ENCODE results near the gene NCOA6. TPM values are rescaled to one million over a fixed set of nuclear protein-coding genes. Genes with fewer than 3 reads are reported as not detected.

The NCOA6 gene
- total and polyA plus RNA-seq, 2 donors (not counting 1 experiment from before 2014, with no cell fraction given), result 16.0 to 31.9 TPM

DNA sequence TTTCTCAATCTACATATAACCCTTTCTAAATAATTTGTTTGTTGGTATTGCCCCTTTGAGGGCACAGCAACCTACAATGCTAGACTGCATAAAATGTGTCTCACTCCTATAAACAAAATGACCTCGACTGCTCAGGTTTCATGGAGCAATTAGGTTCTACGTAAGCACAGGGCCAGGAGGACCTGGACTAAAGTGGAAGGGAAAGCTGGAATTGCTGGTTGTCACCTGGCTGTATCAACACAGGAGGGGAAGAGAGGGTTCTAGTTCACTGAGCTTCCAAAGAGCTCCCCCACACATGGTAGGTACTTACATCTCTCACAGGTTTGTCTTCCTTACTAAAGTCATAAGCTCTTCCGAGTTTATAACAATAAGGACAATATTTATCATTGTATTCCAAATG lies 51.0 kb downstream of the NCOA6 start:
- Histone ChIP-seq H2AFZ (ENCODE audit: insufficient read depth, low read depth, low read length, poor library complexity, severe bottlenecking) (no peak overlapping the region), H3K9me3 (ENCODE audit: control extremely low read depth in 1 of 3, control insufficient read depth in 2 of 3, insufficient read depth in 1 of 3, low read length in 2 of 3) (no peaks in the 10 kb centered on the region), H3K4me1 (ENCODE audit: control insufficient read depth in 2 of 2, insufficient read depth in 2 of 2, low read length in 2 of 2) (no peaks in the 10 kb centered on the region), H3K27me3 (replicated peaks in 1 of 4; ENCODE audit: control extremely low read depth in 1 of 4, control insufficient read depth in 3 of 4, insufficient read depth in 4 of 4, low read length in 3 of 4) (no peaks in the 10 kb centered on the region), H3K4me3 (ENCODE audit: control extremely low read depth in 1 of 5, extremely low read depth in 1 of 5, insufficient read depth in 1 of 5, low read depth in 2 of 5, low read length in 4 of 5) (no peak overlapping the region), H3K27ac (ENCODE audit: low read length in 2 of 2) (no peak overlapping the region), H3K9ac (ENCODE audit: low read length) (no peak overlapping the region), H3K36me3 (replicated peaks in 1 of 2; ENCODE audit: control extremely low read depth in 1 of 2, control insufficient read depth in 1 of 2, extremely low read depth in 1 of 2, insufficient read depth in 2 of 2, low read length in 1 of 2) (peaks cover 17 to 36% of the 10 kb centered on the region in 2 experiments), H4K20me1 (ENCODE audit: control insufficient read depth, insufficient read depth, low read length, poor library complexity, severe bottlenecking) (peaks cover under 1% of the 10 kb centered on the region), H3K4me2 (replicated peaks; ENCODE audit: low read depth, low read length, poor library complexity, severe bottlenecking) (no peak overlapping the region), H3K79me2 (ENCODE audit: control insufficient read depth, insufficient read depth, low read length) (no peaks in the 10 kb centered on the region)
- CTCF ChIA-PET, result interaction anchor here (0.8 to 1.7 kb wide), 4 partner anchors 61 to 462 kb away, joined by 3 to 6 read pairs (median 4); no protein-coding TSS in a partner anchor
- no peaks in the 10 kb centered on the region for H3K27me3 Mint-ChIP-seq
- POLR2A ChIA-PET, result no interaction called here
- no peaks in the 10 kb centered on the region for H3K4me1 Mint-ChIP-seq
- WGBS (ENCODE audit: insufficient coverage), result 100% methylated on average over 1 of the region's 3 CpGs
- no peaks in the 10 kb centered on the region for H3K9me3 Mint-ChIP-seq (ENCODE audit: insufficient read depth)
- ATAC-seq (ENCODE audit: low read depth), result no peak
- H3K4me3 Mint-ChIP-seq, result no peak overlapping the region
- DNase-seq, result no peak
- TF ChIP-seq, protein P1, sequence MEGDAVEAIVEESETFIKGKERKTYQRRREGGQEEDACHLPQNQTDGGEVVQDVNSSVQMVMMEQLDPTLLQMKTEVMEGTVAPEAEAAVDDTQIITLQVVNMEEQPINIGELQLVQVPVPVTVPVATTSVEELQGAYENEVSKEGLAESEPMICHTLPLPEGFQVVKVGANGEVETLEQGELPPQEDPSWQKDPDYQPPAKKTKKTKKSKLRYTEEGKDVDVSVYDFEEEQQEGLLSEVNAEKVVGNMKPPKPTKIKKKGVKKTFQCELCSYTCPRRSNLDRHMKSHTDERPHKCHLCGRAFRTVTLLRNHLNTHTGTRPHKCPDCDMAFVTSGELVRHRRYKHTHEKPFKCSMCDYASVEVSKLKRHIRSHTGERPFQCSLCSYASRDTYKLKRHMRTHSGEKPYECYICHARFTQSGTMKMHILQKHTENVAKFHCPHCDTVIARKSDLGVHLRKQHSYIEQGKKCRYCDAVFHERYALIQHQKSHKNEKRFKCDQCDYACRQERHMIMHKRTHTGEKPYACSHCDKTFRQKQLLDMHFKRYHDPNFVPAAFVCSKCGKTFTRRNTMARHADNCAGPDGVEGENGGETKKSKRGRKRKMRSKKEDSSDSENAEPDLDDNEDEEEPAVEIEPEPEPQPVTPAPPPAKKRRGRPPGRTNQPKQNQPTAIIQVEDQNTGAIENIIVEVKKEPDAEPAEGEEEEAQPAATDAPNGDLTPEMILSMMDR (IDR thresholded peaks at IDR 0.05), result no peak
- TF ChIP-seq EZH2 (IDR thresholded peaks at IDR 0.05; ENCODE audit: borderline replicate concordance, insufficient read depth, low read depth, low read length, poor library complexity, severe bottlenecking), result no peak
- no peak overlapping the region for H3K27ac Mint-ChIP-seq
- intact Hi-C loops (cut with micrococcal nuclease), result no loop called here

DNA sequence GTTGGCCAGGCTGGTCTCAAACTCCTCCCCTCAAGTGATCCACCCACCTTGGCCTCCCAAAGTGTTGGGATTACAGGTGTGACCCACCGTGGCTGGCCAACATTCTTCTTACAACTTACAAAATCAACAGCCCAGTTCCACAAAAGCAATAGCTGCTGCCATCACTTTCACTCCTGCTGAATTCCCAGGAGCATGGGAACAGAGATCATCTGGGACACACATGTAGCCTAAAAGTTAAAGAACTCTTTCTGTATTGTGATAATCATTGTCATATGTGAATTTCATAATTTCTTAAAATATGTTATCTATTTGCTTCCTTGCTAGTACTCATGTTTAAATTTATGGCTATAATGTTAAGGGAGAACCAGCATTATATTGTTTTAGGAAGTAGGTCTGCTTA lies 51.7 kb downstream of the NCOA6 start:
- no peak overlapping the region for H3K9ac ChIP-seq (ENCODE audit: low read length)
- no peaks in the 10 kb centered on the region for H3K79me2 ChIP-seq (ENCODE audit: control insufficient read depth, insufficient read depth, low read length)
- H4K20me1 ChIP-seq (ENCODE audit: control insufficient read depth, insufficient read depth, low read length, poor library complexity, severe bottlenecking), result peaks cover 4% of the 10 kb centered on the region
- H3K36me3 ChIP-seq (replicated peaks in 1 of 2; ENCODE audit: control extremely low read depth in 1 of 2, control insufficient read depth in 1 of 2, extremely low read depth in 1 of 2, insufficient read depth in 2 of 2, low read length in 1 of 2), result peaks cover 17 to 36% of the 10 kb centered on the region in 2 experiments
- no peaks in the 10 kb centered on the region for H3K4me1 ChIP-seq (ENCODE audit: control insufficient read depth in 2 of 2, insufficient read depth in 2 of 2, low read length in 2 of 2)
- POLR2A ChIA-PET, result no interaction called here
- no peak overlapping the region for H3K4me2 ChIP-seq (replicated peaks; ENCODE audit: low read depth, low read length, poor library complexity, severe bottlenecking)
- Mint-ChIP-seq H3K9me3 (ENCODE audit: insufficient read depth) (no peaks in the 10 kb centered on the region), H3K27me3 (no peaks in the 10 kb centered on the region), H3K4me1 (no peaks in the 10 kb centered on the region), H3K4me3 (no peak overlapping the region), H3K27ac (no peak overlapping the region)
- no peaks in the 10 kb centered on the region for H3K27me3 ChIP-seq (replicated peaks in 1 of 4; ENCODE audit: control extremely low read depth in 1 of 4, control insufficient read depth in 3 of 4, insufficient read depth in 4 of 4, low read length in 3 of 4)
- TF ChIP-seq, protein P1 (IDR thresholded peaks at IDR 0.05), result no peak
- TF ChIP-seq EZH2 (IDR thresholded peaks at IDR 0.05; ENCODE audit: borderline replicate concordance, insufficient read depth, low read depth, low read length, poor library complexity, severe bottlenecking), result no peak
- H3K27ac ChIP-seq (ENCODE audit: low read length in 2 of 2), result no peak overlapping the region
- CTCF ChIA-PET, result interaction anchor here (0.6 to 2.3 kb wide), 2 partner anchors 66 to 461 kb away, joined by 3 to 15 read pairs; no protein-coding TSS in a partner anchor
- ATAC-seq (ENCODE audit: low read depth) (no peak), DNase-seq (no peak)
- H3K9me3 ChIP-seq (ENCODE audit: control extremely low read depth in 1 of 3, control insufficient read depth in 2 of 3, insufficient read depth in 1 of 3, low read length in 2 of 3), result no peaks in the 10 kb centered on the region
- no peak overlapping the region for H2AFZ ChIP-seq (ENCODE audit: insufficient read depth, low read depth, low read length, poor library complexity, severe bottlenecking)
- no peak overlapping the region for H3K4me3 ChIP-seq (ENCODE audit: control extremely low read depth in 1 of 5, extremely low read depth in 1 of 5, insufficient read depth in 1 of 5, low read depth in 2 of 5, low read length in 4 of 5)
- intact Hi-C loops (cut with micrococcal nuclease), result no loop called here
- WGBS (ENCODE audit: insufficient coverage), result no CpG with 5 or more reads among the region's 1 CpG

Data from B cell (primary cell).